ENCODE data around the gene FLYWCH2. TPM values are rescaled to one million over a fixed set of nuclear protein-coding genes. Genes with fewer than 3 reads are reported as not detected.

FLYWCH2 gene
- total RNA-seq, 2 donors from 2014 or later: 78.8 to 150 TPM

GRCh38 chr16:2842340-2843000 lies 40.5 kb upstream of the FLYWCH2 start:
- Histone ChIP-seq H3K4me1 (replicated peaks) (no peaks in the 10 kb centered on the region), H3K9me3 (no peaks in the 10 kb centered on the region), H3K36me3 (no peaks in the 10 kb centered on the region), H3K27me3 (replicated peaks; ENCODE audit: insufficient read depth) (no peaks in the 10 kb centered on the region), H3K4me3 (peak overlapping the region in 1 of 2 donors; percentile 12), H3K27ac (no peak overlapping the region)
- TF ChIP-seq CTCF (IDR thresholded peaks at IDR 0.05): peak in 2 of 4 experiments; percentile 24 to 33
- no peak for TF ChIP-seq POLR2AphosphoS5 (IDR thresholded peaks at IDR 0.05)
- intact Hi-C loops (cut with DNase I): no loop called here
- WGBS: 41% methylated on average over 39 of the region's 40 CpGs
- no peak for DNase-seq (ENCODE audit: low spot score)

- no peaks in the 10 kb centered on the region for H3K27me3 ChIP-seq (replicated peaks; ENCODE audit: insufficient read depth)
- 89% methylated on average over 8 of the region's 8 CpGs for WGBS
- H3K27ac ChIP-seq: no peak overlapping the region
- intact Hi-C loops (cut with DNase I): no loop called here
- TF ChIP-seq POLR2AphosphoS5 (IDR thresholded peaks at IDR 0.05) (no peak), CTCF (IDR thresholded peaks at IDR 0.05) (no peak), POLR2A (IDR thresholded peaks at IDR 0.05) (no peak)
- no peaks in the 10 kb centered on the region for H3K4me1 ChIP-seq (replicated peaks)
- no peak for DNase-seq (ENCODE audit: low spot score)
- no peaks in the 10 kb centered on the region for H3K9me3 ChIP-seq
- no peak overlapping the region for H3K4me3 ChIP-seq
- no peaks in the 10 kb centered on the region for H3K36me3 ChIP-seq
Observed at GRCh38 chr16:2843526-2843925, 39.5 kb upstream of the FLYWCH2 start.

GRCh38 chr16:2845116-2845515 lies 37.9 kb upstream of the FLYWCH2 start:
- intact Hi-C loops (cut with DNase I): no loop called here
- Histone ChIP-seq H3K4me1 (replicated peaks) (no peaks in the 10 kb centered on the region), H3K9me3 (no peaks in the 10 kb centered on the region), H3K27ac (no peak overlapping the region), H3K27me3 (replicated peaks; ENCODE audit: insufficient read depth) (no peaks in the 10 kb centered on the region), H3K4me3 (no peak overlapping the region), H3K36me3 (no peaks in the 10 kb centered on the region)
- TF ChIP-seq POLR2AphosphoS5 (IDR thresholded peaks at IDR 0.05): no peak
- no peak for TF ChIP-seq POLR2A (IDR thresholded peaks at IDR 0.05)
- no peak for TF ChIP-seq CTCF (IDR thresholded peaks at IDR 0.05)
- WGBS: 80% methylated on average over 5 of the region's 5 CpGs
- no peak for DNase-seq (ENCODE audit: low spot score)

- no peaks in the 10 kb centered on the region for H3K4me1 ChIP-seq (replicated peaks)
- no peak overlapping the region for H3K27ac ChIP-seq
- intact Hi-C loops (cut with DNase I): no loop called here
- DNase-seq (ENCODE audit: low spot score): no peak
- H3K27me3 ChIP-seq (replicated peaks; ENCODE audit: insufficient read depth): no peaks in the 10 kb centered on the region
- no peaks in the 10 kb centered on the region for H3K9me3 ChIP-seq
- H3K36me3 ChIP-seq: no peaks in the 10 kb centered on the region
- 51% methylated on average over 3 of the region's 3 CpGs for WGBS
- H3K4me3 ChIP-seq: no peak overlapping the region
- TF ChIP-seq POLR2A (IDR thresholded peaks at IDR 0.05) (no peak), CTCF (IDR thresholded peaks at IDR 0.05) (no peak), POLR2AphosphoS5 (IDR thresholded peaks at IDR 0.05) (no peak)
Observed at GRCh38 chr16:2846511-2847310, 36.3 kb upstream of the FLYWCH2 start.

Data from prostate gland (tissue), 2 donors.